GM18498 (cell line): ENCODE measurements around the gene NHEJ1.

ENCODE experiments used
- ATAC-seq: cut with Tn5 transposase; IDR thresholded peaks from one replicate; pipeline ENCODE4 v1.9.1; 2021; ENCODE audit warnings: mild to moderate bottlenecking, moderate library complexity; ENCODE audit not compliant: unreplicated experiment

Gene NHEJ1

GRCh38 chr2:219032051-219032745 is 128.4 kb downstream of the NHEJ1 start:
- no peak for ATAC-seq

DNA sequence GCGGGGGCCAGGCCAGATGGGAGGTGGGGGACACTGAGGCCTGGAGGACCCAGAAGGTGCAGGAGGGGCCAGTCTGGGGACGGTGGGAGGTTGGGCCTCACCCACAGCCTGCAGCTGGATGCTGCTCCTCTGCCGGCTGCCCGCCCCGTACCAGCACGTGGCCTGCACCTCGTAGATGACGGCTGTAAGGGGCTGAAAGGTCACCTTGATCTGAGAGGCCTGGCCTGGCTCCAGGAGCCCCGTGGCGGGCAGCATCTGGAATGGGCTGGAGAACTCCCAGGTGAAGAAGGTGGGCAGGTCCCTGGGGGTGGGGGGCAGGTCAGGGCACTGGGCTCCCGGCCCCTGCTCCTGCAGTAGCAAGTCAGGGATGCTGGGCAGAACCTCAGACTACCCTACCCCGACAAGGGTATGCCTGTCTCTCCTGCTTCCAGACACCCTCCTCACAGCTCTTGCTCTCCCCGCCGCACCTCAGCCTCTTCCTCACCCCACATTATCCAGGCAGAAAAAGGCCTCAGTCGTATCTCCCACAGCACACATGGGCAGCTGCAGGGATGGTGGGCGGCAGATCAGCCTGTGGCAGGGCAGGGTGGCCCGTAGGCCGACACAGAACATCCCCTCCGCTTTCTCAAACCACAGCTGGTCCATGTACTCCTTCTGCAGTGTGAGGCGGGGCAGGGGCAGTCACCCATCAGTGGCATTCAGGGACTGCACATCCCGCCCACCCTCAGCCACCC is 129.4 kb downstream of the NHEJ1 start:
- no peak for ATAC-seq

- ATAC-seq, result no peak
Observed at GRCh38 chr2:219030177-219030940, 130.3 kb downstream of the NHEJ1 start.

DNA sequence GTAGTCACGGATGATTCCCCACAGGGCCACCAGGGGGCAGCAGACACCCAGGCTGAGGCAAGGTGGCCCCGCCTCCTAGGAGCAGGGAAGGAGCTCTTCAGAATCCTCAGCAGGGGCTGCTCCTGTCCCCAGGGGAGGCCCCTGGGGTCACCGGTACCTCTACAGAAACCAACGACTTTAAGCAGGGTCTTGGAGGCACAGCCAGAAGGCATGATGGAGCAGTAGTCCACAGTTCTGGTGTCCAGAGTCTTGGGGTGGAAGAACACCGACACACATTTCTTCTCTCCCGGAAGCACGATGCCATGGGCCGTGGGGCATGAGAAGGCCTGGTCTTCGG is 130.8 kb downstream of the NHEJ1 start:
- peak; percentile 82 for ATAC-seq

- ATAC-seq, result peak; percentile 15
Observed at GRCh38 chr2:219028996-219029828, 131.4 kb downstream of the NHEJ1 start.

GRCh38 chr2:219028141-219028540 is 132.5 kb downstream of the NHEJ1 start:
- no peak for ATAC-seq

DNA sequence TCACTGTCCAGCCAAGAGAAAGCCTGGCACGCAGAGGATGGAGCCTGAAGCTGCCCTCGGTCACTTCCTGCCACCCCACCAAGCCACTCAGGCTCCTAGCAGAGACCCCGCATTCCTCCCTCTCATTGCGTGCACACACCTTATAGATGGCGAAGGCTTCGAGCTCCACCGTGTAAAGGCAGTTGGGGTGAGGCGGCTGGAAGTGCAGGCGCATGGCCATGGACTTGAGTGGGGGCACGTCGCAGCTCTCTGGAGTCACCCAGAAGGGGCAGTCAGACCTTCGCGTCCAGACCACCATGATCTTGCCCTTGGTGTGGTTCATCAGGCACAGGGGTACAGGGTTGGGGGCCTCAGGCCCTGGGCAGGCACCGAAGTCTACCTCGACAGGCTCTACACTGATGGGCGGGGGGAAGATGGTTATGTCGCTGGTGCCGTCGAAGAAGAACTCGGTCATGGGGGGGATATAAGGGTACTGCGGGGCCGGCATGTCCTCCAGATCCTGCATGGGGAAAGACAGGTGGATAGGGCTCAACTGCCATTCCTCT is 133.0 kb downstream of the NHEJ1 start:
- ATAC-seq, result no peak

GRCh38 chr2:219026946-219027345 is 133.7 kb downstream of the NHEJ1 start:
- ATAC-seq, result no peak

GRCh38 chr2:219025637-219026585 is 134.7 kb downstream of the NHEJ1 start:
- ATAC-seq, result no peak
